ENCODE data around the gene DTHD1. TPM values are rescaled to one million over a fixed set of nuclear protein-coding genes. Genes with fewer than 3 reads are reported as not detected.

Gene DTHD1
- total and polyA plus RNA-seq, 8 donors: 0.38 to 6.4 (median 4.3) TPM

GRCh38 chr4:36392024-36392423, 110.6 kb downstream of the DTHD1 start:
- no peaks in the 10 kb centered on the region for H3K4me1 ChIP-seq
- TF ChIP-seq CTCF (IDR thresholded peaks at IDR 0.05): no peak
- H3K27ac ChIP-seq: no peak overlapping the region
- no peaks in the 10 kb centered on the region for H3K27me3 ChIP-seq
- no peaks in the 10 kb centered on the region for H3K36me3 ChIP-seq
- intact Hi-C loops (cut with DNase I): no loop called here
- H3K9me3 ChIP-seq: no peaks in the 10 kb centered on the region
- DNase-seq: no peak
- H3K4me3 ChIP-seq: no peak overlapping the region
- no peak for ATAC-seq

GRCh38 chr4:36392916-36393315, 111.5 kb downstream of the DTHD1 start:
- no peaks in the 10 kb centered on the region for H3K27me3 ChIP-seq
- no peak for TF ChIP-seq CTCF (IDR thresholded peaks at IDR 0.05)
- no peak overlapping the region for H3K4me3 ChIP-seq
- H3K27ac ChIP-seq: no peak overlapping the region
- ATAC-seq (no peak), DNase-seq (no peak)
- H3K9me3 ChIP-seq: no peaks in the 10 kb centered on the region
- no peaks in the 10 kb centered on the region for H3K4me1 ChIP-seq
- no peaks in the 10 kb centered on the region for H3K36me3 ChIP-seq
- intact Hi-C loops (cut with DNase I): no loop called here

Other genes starting within 250 kb of the DTHD1 start
- 10 to 100 TPM; 25.4 to 35.2 TPM for gene ARAP2, start 37.1 kb upstream of the DTHD1 start, total RNA-seq
- gene ARAP2, start 37.1 kb upstream of the DTHD1 start, polyA plus RNA-seq (ENCODE audit: insufficient read length in 6 of 6): 1 to 10 TPM; 4.3 to 7.6 (median 4.7) TPM

Data from left lung (tissue), 10 donors.